ENCODE measurements around the gene SLC25A23. TPM values are rescaled to one million over a fixed set of nuclear protein-coding genes. Genes with fewer than 3 reads are reported as not detected.

Gene SLC25A23
- total and polyA plus RNA-seq, 2 of the 4 experiments (the other 2 are of a cell fraction): 7.0 to 7.6 TPM

DNA sequence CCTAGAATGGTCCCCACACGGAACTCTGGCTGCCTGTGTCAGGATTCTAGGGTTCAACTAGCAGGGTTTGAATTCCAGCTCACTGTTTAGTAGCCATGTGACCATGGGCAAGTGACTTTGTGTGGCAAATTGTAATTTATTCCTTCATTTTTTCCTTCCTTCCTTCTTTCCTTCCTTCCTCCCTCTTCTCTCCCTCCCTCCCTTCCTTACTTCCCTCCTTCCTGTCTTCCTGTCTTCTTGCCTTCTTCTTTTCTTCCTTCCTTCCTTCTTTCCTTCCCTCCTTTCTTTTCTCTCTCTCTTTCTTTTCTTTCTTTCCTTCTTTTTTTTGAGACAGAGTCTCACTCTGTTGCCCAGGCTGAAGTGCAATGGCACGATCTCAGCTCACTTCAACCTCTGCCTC, 30.5 kb upstream of the SLC25A23 start:
- no TSS peak for BruUV-seq (replicated peaks)
- no peaks in the 10 kb centered on the region for H3K79me1 ChIP-seq (ENCODE audit: low read depth in 1 of 2, low read length in 2 of 2)
- in situ Hi-C loops (cut with MboI; ENCODE audit: low sequenced_read_pairs) (no loop called here), intact Hi-C loops (cut with micrococcal nuclease) (no loop called here), dilution Hi-C loops (cut with HindIII; ENCODE audit: low sequenced_read_pairs, unreplicated experiment) (no loop called here)
- POLR2A ChIA-PET (ENCODE audit: unreplicated experiment): no interaction called here
- no peak overlapping the region for H3K4me3 ChIP-seq (ENCODE audit: insufficient read depth, low read depth, low read length)
- no peak overlapping the region for H3K4me2 ChIP-seq (ENCODE audit: low read depth, low read length)
- H3K18ac ChIP-seq (ENCODE audit: low read depth, low read length): no peak overlapping the region
- H4K8ac ChIP-seq (ENCODE audit: low read depth in 2 of 2, low read length in 2 of 2): no peak overlapping the region
- no peak overlapping the region for H2BK20ac ChIP-seq (ENCODE audit: low read depth, low read length)
- ATAC-seq (ENCODE audit: low read depth) (no peak), DNase-seq (no peak)
- no peak overlapping the region for H3K27ac ChIP-seq (ENCODE audit: insufficient read depth, low read length)
- no peak overlapping the region for H3K56ac ChIP-seq (ENCODE audit: extremely low read depth, insufficient read depth, low read length)
- WGBS, 2 experiments (ENCODE audit: extremely low coverage in 2 of 2, insufficient read length in 1 of 2): no CpG with 5 or more reads among the region's 2 CpGs
- no peaks in the 10 kb centered on the region for H3K9me1 ChIP-seq (ENCODE audit: insufficient read depth, low read length)
- H3K9ac ChIP-seq (ENCODE audit: low read depth, low read length): no peak overlapping the region
- no peaks in the 10 kb centered on the region for H3K4me1 ChIP-seq (ENCODE audit: control insufficient read depth, insufficient read depth, low read length)
- H3K36me3 ChIP-seq (ENCODE audit: control insufficient read depth, insufficient read depth, low read length): no peaks in the 10 kb centered on the region
- H4K91ac ChIP-seq (ENCODE audit: insufficient read depth, low read depth, low read length): no peak overlapping the region
- H4K5ac ChIP-seq (ENCODE audit: low read depth, low read length): no peak overlapping the region
- H3K4ac ChIP-seq (ENCODE audit: low read depth, low read length): no peak overlapping the region
- no peaks in the 10 kb centered on the region for H4K20me1 ChIP-seq (ENCODE audit: insufficient read depth, low read length)
- no peak overlapping the region for H3K23ac ChIP-seq (ENCODE audit: low read depth, low read length)
- no peak overlapping the region for H2AFZ ChIP-seq (replicated peaks; ENCODE audit: low read length, poor library complexity)
- no peak for TF ChIP-seq BHLHE40 (IDR thresholded peaks at IDR 0.05; ENCODE audit: low read depth, low read length)
- H3K9me3 ChIP-seq (ENCODE audit: control insufficient read depth, insufficient read depth, low read length): peaks cover 12% of the 10 kb centered on the region
- no peak overlapping the region for H2AK5ac ChIP-seq (ENCODE audit: low read depth, low read length)
- CTCF ChIA-PET: no interaction called here
- no peaks in the 10 kb centered on the region for H3K27me3 ChIP-seq (ENCODE audit: control insufficient read depth, insufficient read depth, low read length)
- no peak overlapping the region for H2BK15ac ChIP-seq (ENCODE audit: low read depth, low read length)
- H3K14ac ChIP-seq (replicated peaks; ENCODE audit: low read depth, low read length): no peak overlapping the region
- no peak overlapping the region for H2AK9ac ChIP-seq (replicated peaks; ENCODE audit: low read depth, low read length, poor library complexity)
- H2BK120ac ChIP-seq (ENCODE audit: low read depth, low read length): no peak overlapping the region
- no peak overlapping the region for H2BK5ac ChIP-seq (ENCODE audit: low read depth, low read length, poor library complexity, severe bottlenecking)
